22Rv1 (cell line): ENCODE data around the gene P3H3.

Experiments used
- H3K27ac ChIP-seq: fragments of 450-650 bp; 2 replicates; pipeline ENCODE4 v1.5.1; 2017
- ZFX ChIP-seq: fragments of 450-650 bp; IDR thresholded peaks from 2 replicates; pipeline ENCODE4 v1.6.1; 2017; ENCODE audit warnings: antibody characterized with exemption, borderline replicate concordance
- TF ChIP-seq, protein P1 (sequence below): fragments of 450-650 bp; IDR thresholded peaks from 2 replicates; pipeline ENCODE4 v1.5.1; 2017; ENCODE audit warnings: mild to moderate bottlenecking

The P3H3 gene

DNA sequence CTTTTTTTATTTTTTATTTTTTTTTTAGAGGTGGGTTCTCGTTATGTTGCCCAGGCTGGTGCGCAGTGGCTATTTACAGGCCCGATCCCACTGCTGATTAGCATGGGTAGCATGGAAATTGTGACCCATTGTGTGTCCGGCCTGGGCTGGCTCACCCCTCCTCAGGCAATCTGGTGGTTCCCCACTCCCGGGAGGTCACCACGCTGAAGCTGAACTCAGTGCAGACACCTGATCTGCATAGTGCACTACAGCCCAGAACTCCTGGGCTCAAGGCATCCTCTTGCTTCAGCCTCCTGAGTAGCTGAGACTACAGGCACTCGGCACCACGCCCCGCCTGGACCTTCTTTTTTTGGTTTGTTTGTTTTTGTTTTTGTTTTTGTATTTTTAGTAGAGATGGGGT lies 44.4 kb upstream of the P3H3 start:
- no peak for TF ChIP-seq ZFX
- TF ChIP-seq, protein P1, sequence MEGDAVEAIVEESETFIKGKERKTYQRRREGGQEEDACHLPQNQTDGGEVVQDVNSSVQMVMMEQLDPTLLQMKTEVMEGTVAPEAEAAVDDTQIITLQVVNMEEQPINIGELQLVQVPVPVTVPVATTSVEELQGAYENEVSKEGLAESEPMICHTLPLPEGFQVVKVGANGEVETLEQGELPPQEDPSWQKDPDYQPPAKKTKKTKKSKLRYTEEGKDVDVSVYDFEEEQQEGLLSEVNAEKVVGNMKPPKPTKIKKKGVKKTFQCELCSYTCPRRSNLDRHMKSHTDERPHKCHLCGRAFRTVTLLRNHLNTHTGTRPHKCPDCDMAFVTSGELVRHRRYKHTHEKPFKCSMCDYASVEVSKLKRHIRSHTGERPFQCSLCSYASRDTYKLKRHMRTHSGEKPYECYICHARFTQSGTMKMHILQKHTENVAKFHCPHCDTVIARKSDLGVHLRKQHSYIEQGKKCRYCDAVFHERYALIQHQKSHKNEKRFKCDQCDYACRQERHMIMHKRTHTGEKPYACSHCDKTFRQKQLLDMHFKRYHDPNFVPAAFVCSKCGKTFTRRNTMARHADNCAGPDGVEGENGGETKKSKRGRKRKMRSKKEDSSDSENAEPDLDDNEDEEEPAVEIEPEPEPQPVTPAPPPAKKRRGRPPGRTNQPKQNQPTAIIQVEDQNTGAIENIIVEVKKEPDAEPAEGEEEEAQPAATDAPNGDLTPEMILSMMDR: no peak
- no peak overlapping the region for H3K27ac ChIP-seq

DNA sequence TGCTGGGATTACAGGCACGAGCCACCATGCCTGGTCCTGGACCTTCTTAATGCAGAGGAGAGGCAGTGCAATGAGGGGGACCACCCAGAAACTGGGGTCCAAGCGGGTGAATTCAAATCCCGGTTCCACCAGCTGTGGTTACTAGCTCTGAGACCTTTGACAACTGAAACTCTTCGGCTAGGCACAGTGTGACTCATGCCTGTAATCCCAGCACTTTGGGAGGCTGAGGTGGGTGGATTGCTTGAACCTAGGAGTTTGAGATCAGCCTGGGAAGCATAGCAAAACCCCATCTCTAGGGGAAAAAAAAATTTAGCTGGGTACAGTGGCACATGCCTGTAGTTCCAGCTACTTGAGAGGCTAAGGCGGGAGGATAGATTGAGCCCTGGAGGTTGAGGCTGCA lies 43.9 kb upstream of the P3H3 start:
- TF ChIP-seq, protein P1: no peak
- no peak for TF ChIP-seq ZFX
- no peak overlapping the region for H3K27ac ChIP-seq

DNA sequence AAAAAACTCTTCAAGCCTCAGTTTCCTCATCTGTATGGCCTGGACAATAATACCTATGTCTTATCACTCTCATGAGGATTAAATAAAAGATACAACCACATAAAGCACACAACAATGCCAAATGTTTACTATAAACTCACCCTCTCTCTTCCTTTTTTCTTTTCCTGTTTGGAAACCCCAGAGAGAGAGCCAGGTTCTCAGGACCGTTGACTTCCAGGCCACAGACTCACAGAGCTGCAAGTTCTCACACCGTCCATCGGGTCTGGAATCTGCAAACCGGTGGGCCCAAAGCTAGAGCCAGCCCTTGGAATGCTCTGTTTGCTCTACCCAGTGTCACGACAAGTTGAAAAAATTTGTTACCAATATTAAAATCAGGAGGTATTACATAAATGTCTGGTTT lies 43.4 kb upstream of the P3H3 start:
- TF ChIP-seq, protein P1: no peak
- no peak for TF ChIP-seq ZFX
- no peak overlapping the region for H3K27ac ChIP-seq

DNA sequence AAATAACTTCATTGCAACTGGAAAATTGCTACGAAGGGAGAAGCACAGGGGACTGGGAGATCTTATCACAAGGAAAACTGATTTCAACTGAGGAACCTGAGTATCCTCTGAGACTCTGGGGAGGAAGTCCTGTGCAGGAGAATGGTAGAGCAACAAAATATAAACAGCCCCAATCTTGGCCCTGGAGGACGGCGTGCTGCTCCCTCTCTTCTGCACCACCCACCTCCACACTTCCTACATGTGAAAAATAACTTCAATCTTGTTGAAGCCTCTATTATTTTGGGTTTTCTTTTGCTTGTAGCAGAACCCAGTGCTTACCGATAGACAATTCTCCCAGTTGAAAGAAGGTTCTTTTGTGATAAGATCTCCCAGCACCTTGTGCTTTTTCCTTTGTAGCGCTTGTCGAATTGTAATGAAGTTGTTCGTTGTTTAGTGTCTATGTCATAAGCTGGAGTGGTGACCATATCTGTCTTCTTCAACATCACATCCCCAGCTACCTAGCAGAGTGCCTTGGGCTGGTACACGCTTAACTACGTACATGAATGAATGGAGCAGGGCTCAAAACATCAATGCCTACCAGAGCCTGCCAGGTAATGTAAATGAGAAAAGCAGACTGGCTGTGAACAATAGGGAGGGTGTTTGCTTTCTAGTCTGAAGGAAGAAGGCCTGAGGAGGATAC lies 41.7 kb upstream of the P3H3 start:
- no peak overlapping the region for H3K27ac ChIP-seq
- TF ChIP-seq, protein P1: no peak
- TF ChIP-seq ZFX: no peak

DNA sequence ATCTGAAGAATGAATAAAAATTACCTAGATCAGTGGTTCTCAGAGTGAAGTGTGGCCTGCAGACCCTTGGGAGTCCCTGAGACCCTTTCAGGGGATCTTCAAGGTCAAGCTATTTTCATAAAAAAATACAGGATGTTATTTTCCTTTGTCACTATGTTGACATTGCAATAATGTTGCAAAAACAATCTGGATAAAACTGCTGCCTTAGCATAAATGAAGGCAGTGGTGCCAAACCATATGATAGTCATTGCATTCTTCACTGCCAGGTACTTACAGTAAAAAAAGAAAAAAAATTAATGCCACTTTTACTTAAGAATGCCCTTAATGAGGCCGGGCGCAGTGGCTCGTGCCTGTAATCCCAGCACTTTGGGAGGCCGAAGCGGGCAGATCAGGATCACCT lies 40.9 kb upstream of the P3H3 start:
- TF ChIP-seq ZFX: no peak
- TF ChIP-seq, protein P1: no peak
- no peak overlapping the region for H3K27ac ChIP-seq

DNA sequence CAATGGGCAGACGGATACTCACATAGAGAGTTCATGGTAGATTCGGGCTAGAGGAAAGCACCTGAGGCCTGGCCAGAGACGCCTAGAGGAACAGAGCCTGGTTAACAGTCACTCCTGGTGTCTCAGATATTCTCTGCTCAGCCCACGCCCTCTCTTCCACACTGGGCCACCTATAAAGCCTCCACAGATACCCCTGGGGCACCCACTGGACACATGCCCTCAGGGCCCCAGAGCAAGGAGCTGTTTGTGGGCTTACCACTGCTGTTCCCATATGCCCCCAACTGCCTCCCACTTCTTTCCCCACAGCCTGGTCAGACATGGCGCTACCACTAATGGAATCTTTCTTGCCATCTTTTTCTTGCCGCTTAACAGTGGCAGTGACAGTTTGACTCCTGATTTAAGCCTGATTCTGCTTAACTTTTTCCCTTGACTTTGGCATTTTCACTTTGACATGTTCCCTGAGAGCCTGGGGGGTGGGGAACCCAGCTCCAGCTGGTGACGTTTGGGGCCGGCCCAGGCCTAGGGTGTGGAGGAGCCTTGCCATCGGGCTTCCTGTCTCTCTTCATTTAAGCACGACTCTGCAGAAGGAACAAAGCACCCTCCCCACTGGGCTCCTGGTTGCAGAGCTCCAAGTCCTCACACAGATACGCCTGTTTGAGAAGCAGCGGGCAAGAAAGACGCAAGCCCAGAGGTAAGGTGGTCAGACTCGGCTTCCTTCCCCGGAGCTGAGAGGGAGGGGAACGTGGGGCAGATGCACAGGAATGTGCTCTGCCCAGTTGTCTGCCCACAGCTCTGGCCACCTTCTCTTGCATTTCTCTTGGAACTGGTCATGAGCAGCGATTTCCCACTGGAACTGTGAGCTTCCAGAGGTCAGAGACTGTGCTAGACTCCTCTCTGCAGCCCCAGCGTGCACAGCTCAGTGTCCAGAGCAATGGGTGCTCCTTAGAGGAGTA lies 39.0 kb upstream of the P3H3 start, which contains the start of gene CD4:
CD4 (plus strand) TSS at position 557 of the 953 bp plus-strand sequence. CDS start 10,611 bp downstream, outside the sequence.
- TF ChIP-seq, protein P1: no peak
- TF ChIP-seq ZFX: no peak
- no peak within 1 kb of the TSS for H3K27ac ChIP-seq
